ENCODE results near the gene PCSK5.
A peak's percentile ranks its signal among the peaks of the same experiment; 100 is the strongest.
"Not testable (repeated sequence)": the region's sequence is repeated elsewhere in the genome, so short reads cannot be mapped to it uniquely, and the experiment has no call there.

Gene PCSK5

GRCh38 chr9:75873712-75874111 lies 16.8 kb upstream of the PCSK5 start:
- Mint-ChIP-seq H3K4me3 (no peak overlapping the region), H3K36me3 (no peaks in the 10 kb centered on the region), H3K27ac (no peak overlapping the region), H3K9me3 (no peaks in the 10 kb centered on the region), H3K4me1 (no peaks in the 10 kb centered on the region)
- no peak for DNase-seq (ENCODE audit: low spot score in 2 of 2)
- no peak for ATAC-seq

DNA sequence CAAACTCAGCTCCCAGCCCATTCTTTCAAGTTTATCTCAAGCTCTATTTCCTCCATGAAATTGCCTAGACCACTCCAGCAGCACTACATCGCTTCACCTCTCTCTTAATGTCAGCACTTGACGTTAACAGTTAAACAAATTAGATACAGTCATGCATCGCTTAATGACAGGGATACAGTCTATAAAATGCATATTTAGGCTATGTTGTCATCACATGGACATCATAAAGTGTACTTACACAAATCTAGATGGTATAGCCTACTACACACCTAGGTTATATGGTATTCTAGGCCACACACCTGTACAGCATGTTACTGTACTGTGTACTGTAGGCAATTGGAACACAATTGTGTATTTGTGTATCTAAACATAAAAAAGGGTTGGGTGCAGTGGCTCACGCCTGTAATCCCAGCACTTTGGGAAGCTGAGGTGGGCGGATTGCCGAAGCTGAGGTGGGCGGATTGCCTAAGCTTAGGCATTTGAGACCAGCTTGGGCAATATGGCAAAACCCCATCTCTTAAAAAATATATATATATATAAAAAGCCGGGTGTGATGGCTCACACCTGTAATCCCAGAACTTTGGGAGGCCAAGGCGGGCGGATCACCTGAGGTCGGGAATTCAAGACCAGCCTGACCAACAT lies 13.4 kb upstream of the PCSK5 start:
- DNase-seq (ENCODE audit: low spot score in 2 of 2), result no peak
- no peak overlapping the region for H3K4me3 Mint-ChIP-seq

DNA sequence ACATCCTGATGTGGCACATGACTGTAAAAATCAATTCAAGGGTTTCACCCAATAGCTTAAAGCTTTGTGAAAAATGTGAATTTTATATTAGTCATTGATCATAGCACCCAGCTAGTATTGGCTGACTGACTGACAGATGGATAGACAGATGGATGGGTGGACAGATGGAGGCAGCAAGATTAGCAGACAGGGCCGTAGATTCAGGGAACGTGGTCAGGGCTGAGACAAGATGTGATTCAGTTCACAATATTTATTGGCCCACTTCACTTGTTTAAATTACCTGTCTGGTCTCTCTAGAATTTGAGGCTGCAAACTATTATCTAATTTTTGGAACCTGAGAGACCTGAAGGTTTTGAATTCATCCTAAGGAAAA lies 12.0 kb upstream of the PCSK5 start:
- no peak for DNase-seq (ENCODE audit: low spot score in 2 of 2)
- no peak for ATAC-seq
- no peaks in the 10 kb centered on the region for H3K36me3 Mint-ChIP-seq
- H3K4me1 Mint-ChIP-seq, result no peaks in the 10 kb centered on the region
- no peak overlapping the region for H3K4me3 Mint-ChIP-seq
- H3K27ac Mint-ChIP-seq, result no peak overlapping the region
- no peaks in the 10 kb centered on the region for H3K9me3 Mint-ChIP-seq

More for the DNA sequence above, 13.4 kb upstream of the PCSK5 start:
- H3K9me3 Mint-ChIP-seq, result no peaks in the 10 kb centered on the region
- no peaks in the 10 kb centered on the region for H3K36me3 Mint-ChIP-seq
- H3K4me1 Mint-ChIP-seq, result no peaks in the 10 kb centered on the region
- H3K27ac Mint-ChIP-seq, result no peak overlapping the region
- ATAC-seq, result no peak

- DNase-seq (ENCODE audit: low spot score in 2 of 2), result no peak
- H3K4me1 Mint-ChIP-seq, result no peaks in the 10 kb centered on the region
- no peak for ATAC-seq
- H3K4me3 Mint-ChIP-seq, result no peak overlapping the region
- no peaks in the 10 kb centered on the region for H3K36me3 Mint-ChIP-seq
- no peak overlapping the region for H3K27ac Mint-ChIP-seq
- H3K9me3 Mint-ChIP-seq, result no peaks in the 10 kb centered on the region
Measured at GRCh38 chr9:75880618-75881017, 9.9 kb upstream of the PCSK5 start.

DNA sequence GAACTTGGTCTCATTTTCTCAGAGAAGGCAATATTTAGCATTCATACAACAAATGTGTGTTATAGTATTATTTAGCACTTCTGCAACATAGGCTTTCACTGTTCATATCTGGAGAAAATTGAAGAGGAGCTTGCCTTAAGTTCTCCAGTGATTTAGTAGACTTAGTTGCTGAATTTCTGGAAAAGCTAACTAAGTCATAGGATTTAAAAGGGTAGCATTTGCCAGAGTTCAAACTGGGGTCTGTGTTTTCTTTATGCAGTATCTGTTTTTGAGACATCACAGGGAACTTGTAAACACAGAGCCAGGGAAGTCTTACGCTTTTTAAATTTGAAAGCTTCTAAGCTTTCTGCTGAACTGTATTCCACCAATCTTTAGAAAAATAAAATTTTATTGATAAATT lies 8.7 kb upstream of the PCSK5 start:
- H3K4me3 Mint-ChIP-seq, result no peak overlapping the region
- DNase-seq (ENCODE audit: low spot score in 2 of 2) (no peak), ATAC-seq (no peak)
- H3K4me1 Mint-ChIP-seq, result no peaks in the 10 kb centered on the region
- no peaks in the 10 kb centered on the region for H3K9me3 Mint-ChIP-seq
- no peak overlapping the region for H3K27ac Mint-ChIP-seq
- no peaks in the 10 kb centered on the region for H3K36me3 Mint-ChIP-seq

DNA sequence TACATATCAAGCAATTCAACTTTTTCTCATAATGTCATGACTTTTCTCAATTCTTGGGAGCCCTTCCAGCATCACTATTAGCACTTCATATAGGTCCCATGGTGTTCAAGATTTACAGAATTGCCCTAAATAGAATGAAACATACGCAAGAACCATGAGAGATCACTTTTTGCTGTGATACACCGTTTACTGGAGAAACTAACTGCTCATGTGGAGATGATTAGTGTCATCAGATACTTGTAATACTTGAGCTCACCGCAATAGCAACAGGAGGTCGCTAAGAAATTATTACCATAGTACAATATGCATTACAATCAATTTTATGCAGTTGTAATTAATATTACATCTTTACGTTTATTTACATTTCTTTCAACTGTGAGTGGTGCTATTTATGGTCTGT lies 4.8 kb upstream of the PCSK5 start:
- no peak for ATAC-seq
- Mint-ChIP-seq H3K9me3 (no peaks in the 10 kb centered on the region), H3K27ac (no peak overlapping the region), H3K4me3 (no peak overlapping the region), H3K36me3 (peaks cover 5% of the 10 kb centered on the region), H3K4me1 (peaks cover 14% of the 10 kb centered on the region)
- no peak for DNase-seq (ENCODE audit: low spot score in 2 of 2)

DNA sequence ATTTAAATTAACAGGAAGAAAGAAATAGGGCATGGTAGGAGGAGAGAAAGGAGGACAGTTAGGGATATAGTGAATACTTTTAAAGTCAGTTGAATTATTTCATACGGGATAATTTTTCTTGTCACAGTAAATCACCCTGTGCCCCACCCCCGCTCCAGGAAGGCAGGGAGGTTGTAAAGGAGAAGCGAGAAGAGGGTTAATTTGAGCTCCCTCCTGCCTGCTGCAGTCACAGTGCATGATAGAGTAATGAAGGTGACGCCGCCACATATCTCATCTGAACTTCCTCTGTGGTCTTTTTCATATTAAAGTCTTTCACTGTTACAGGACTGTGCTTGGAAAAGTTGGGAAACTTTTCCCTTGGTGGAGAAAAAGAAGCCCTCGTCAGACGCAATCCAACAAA lies 896 bp upstream of the PCSK5 start:
- peaks cover 29% of the 10 kb centered on the region for H3K4me1 Mint-ChIP-seq
- peak overlapping the region; percentile 80 for H3K4me3 Mint-ChIP-seq
- peaks cover 6% of the 10 kb centered on the region for H3K36me3 Mint-ChIP-seq
- ATAC-seq (no peak), DNase-seq (ENCODE audit: low spot score in 2 of 2) (no peak)
- no peaks in the 10 kb centered on the region for H3K9me3 Mint-ChIP-seq
- H3K27ac Mint-ChIP-seq, result no peak overlapping the region

DNA sequence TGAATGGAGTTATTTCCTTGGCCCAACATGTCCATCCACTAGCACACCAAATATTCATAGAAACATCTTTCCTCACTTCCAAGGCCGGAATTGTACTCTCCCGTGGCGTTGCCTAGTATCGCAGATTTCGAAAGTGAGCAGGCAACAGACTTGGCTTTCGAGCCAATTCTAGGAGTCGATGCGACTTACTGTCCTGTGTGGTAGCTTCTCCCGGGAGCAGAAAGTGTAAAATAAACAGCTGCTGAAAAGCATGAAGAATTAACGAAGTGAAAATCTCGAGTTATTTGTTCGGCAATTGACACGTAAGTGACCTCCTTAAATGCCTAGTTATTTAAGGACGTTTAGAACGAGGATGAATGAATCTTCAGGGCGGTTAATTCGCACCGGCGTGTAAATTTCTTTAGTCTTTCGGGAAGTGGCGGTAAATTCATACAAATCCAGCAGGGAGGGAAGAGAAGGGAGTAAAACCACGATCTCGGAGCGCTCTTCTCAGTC lies 449 bp upstream of the PCSK5 start:
- H3K36me3 Mint-ChIP-seq, result peaks cover 6% of the 10 kb centered on the region
- ATAC-seq (peak; percentile 6), DNase-seq (ENCODE audit: low spot score in 2 of 2) (no peak)
- peaks cover 29% of the 10 kb centered on the region for H3K4me1 Mint-ChIP-seq
- peak overlapping the region; percentile 80 for H3K4me3 Mint-ChIP-seq
- no peaks in the 10 kb centered on the region for H3K9me3 Mint-ChIP-seq
- peak overlapping the region; percentile 29 for H3K27ac Mint-ChIP-seq

GRCh38 chr9:75891277-75891741 lies 836 bp downstream of the PCSK5 start:
- Mint-ChIP-seq H3K4me3 (peak overlapping the region; percentile 80), H3K27ac (no peak overlapping the region), H3K4me1 (peaks cover 29% of the 10 kb centered on the region), H3K36me3 (peaks cover 6% of the 10 kb centered on the region), H3K9me3 (no peaks in the 10 kb centered on the region)
- DNase-seq (ENCODE audit: low spot score in 2 of 2) (peak in 1 of 2 donors; percentile 69), ATAC-seq (peak; percentile 42)

DNA sequence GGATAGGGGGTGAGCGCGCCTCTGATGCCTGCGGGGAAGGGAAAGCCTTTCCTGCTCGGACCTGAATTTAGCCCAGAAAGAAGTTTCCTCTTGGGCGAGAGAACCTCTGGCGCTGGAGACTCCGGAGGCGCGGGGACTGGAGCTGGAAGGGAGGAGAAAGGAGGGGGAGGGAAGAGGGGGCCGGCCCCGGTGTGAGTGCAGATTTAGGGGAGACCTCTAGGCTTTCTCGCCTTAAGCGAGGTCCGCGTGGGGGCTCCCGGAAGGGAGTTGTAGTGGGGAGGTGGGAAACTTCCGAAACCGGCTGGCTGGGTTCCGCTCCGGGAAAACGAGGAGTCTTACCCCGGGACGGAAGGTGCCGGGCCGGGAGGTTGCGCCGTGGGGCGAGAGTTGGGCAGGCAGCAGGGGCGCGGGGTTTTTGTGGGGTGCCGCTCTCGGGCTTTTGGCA lies 1.3 kb downstream of the PCSK5 start:
- Mint-ChIP-seq H3K27ac (no peak overlapping the region), H3K4me1 (peaks cover 29% of the 10 kb centered on the region), H3K9me3 (no peaks in the 10 kb centered on the region), H3K36me3 (peaks cover 6% of the 10 kb centered on the region), H3K4me3 (peak overlapping the region; percentile 80)
- DNase-seq (ENCODE audit: low spot score in 2 of 2) (peak in 1 of 2 donors; percentile 50), ATAC-seq (no peak)

GRCh38 chr9:75892216-75892911 lies 1.9 kb downstream of the PCSK5 start:
- ATAC-seq (no peak), DNase-seq (ENCODE audit: low spot score in 2 of 2) (peak in 1 of 2 donors; percentile 49)
- H3K36me3 Mint-ChIP-seq, result peaks cover 6% of the 10 kb centered on the region
- H3K4me1 Mint-ChIP-seq, result peaks cover 29% of the 10 kb centered on the region
- H3K9me3 Mint-ChIP-seq, result no peaks in the 10 kb centered on the region
- H3K4me3 Mint-ChIP-seq, result peak overlapping the region; percentile 80
- no peak overlapping the region for H3K27ac Mint-ChIP-seq

GRCh38 chr9:75893106-75893505 lies 2.6 kb downstream of the PCSK5 start:
- Mint-ChIP-seq H3K9me3 (no peaks in the 10 kb centered on the region), H3K4me3 (peak overlapping the region; percentile 80), H3K4me1 (peaks cover 29% of the 10 kb centered on the region), H3K36me3 (peaks cover 6% of the 10 kb centered on the region), H3K27ac (no peak overlapping the region)
- ATAC-seq (no peak), DNase-seq (ENCODE audit: low spot score in 2 of 2) (no peak)

DNA sequence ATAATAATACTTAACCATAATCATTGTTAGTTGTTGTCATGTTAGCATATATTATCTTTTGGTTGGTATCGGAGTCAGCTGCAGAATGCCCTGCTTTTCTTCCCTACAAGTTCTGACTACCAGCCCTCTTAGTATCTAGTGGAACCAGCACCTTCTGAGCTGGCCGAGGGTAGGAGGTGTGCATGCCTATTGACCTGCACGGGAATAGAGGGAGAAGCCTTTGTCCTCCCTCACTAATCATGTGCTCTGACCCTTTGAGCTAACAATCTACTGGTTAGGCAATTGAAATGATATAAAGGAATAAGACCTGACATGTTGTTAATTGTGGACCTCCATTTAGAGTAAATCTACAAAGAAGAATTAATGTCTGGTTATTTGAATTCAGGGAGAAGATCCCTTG lies 4.1 kb downstream of the PCSK5 start:
- DNase-seq (ENCODE audit: low spot score in 2 of 2) (no peak), ATAC-seq (no peak)
- Mint-ChIP-seq H3K9me3 (no peaks in the 10 kb centered on the region), H3K4me3 (no peak overlapping the region), H3K4me1 (peaks cover 24% of the 10 kb centered on the region), H3K36me3 (peaks cover 6% of the 10 kb centered on the region), H3K27ac (no peak overlapping the region)

GRCh38 chr9:75895112-75895511 lies 4.6 kb downstream of the PCSK5 start:
- ATAC-seq, result no peak
- no peaks in the 10 kb centered on the region for H3K9me3 Mint-ChIP-seq
- no peak overlapping the region for H3K27ac Mint-ChIP-seq
- no peak for DNase-seq (ENCODE audit: low spot score in 2 of 2)
- peaks cover 6% of the 10 kb centered on the region for H3K36me3 Mint-ChIP-seq
- no peak overlapping the region for H3K4me3 Mint-ChIP-seq
- H3K4me1 Mint-ChIP-seq, result peaks cover 18% of the 10 kb centered on the region

- Mint-ChIP-seq H3K4me1 (peaks cover 15% of the 10 kb centered on the region), H3K9me3 (peaks cover 3% of the 10 kb centered on the region), H3K27ac (no peak overlapping the region), H3K4me3 (no peak overlapping the region), H3K36me3 (no peaks in the 10 kb centered on the region)
- no peak for DNase-seq (ENCODE audit: low spot score in 2 of 2)
- no peak for ATAC-seq
Measured at GRCh38 chr9:75896193-75896592, 5.7 kb downstream of the PCSK5 start.

GRCh38 chr9:75900893-75901524 lies 10.5 kb downstream of the PCSK5 start:
- ATAC-seq; H3K36me3 Mint-ChIP-seq; H3K27ac Mint-ChIP-seq; H3K9me3 Mint-ChIP-seq; H3K4me1 Mint-ChIP-seq; DNase-seq (ENCODE audit: low spot score in 2 of 2); H3K4me3 Mint-ChIP-seq: not testable (repeated sequence)
